GM19372 (cell line): ENCODE data around the gene TSPAN17.
A peak's percentile ranks its signal among the peaks of the same experiment; 100 is the strongest.

Experiments
- ATAC-seq: cut with Tn5 transposase; IDR thresholded peaks from one replicate; pipeline ENCODE4 v1.9.1; 2021; ENCODE audit warnings: mild to moderate bottlenecking, low read depth, moderate library complexity; ENCODE audit not compliant: unreplicated experiment

The TSPAN17 gene

DNA sequence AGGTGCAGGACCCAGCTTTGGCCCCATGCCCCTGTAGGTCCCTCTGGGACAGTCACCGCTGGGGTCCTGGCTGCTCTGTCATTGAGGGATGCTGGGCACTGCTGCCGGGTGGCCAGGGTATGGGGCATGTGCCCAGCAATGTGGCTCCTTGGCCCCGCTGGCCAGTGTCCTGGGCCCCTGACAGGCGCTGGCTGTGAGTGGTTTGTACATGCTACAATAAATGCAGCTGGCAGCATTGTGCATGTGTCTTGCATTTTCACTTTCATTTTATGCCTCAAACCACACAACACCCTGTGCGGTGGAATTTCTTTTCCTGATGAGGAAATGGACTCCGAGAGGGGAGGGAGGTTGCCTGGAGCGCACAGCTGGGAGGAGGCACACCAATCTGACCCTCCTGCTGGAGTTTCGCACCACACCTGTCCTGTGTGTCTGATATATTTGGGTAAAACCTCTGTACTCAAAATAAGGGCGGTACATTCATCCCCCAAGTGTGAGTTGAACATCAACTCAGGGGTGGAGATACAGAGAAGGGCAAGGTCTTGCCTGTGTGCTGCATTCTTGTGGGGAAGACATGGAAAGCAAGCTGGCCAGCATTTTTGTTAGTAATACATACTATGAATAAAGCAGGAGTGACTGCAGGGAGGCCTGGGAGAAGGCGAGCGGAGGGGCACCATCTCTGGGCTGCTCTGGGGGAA is 11.7 kb downstream of the TSPAN17 start:
- ATAC-seq: no peak

DNA sequence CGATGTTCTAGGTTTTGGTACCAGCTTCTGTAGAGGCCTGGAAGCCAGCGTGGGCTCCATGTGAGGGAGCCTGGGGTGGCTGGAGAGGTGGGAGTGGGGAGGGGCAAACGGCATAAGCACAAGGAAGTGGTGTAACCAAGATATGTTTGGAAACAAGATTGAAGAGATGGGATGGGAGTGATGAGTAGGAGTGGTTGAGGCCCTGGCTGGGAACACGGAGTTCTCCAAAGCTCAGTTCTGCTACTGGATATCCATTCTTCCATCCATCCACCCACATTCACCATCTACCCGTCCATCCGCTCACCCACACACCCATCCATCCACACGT is 12.2 kb downstream of the TSPAN17 start:
- ATAC-seq: no peak

DNA sequence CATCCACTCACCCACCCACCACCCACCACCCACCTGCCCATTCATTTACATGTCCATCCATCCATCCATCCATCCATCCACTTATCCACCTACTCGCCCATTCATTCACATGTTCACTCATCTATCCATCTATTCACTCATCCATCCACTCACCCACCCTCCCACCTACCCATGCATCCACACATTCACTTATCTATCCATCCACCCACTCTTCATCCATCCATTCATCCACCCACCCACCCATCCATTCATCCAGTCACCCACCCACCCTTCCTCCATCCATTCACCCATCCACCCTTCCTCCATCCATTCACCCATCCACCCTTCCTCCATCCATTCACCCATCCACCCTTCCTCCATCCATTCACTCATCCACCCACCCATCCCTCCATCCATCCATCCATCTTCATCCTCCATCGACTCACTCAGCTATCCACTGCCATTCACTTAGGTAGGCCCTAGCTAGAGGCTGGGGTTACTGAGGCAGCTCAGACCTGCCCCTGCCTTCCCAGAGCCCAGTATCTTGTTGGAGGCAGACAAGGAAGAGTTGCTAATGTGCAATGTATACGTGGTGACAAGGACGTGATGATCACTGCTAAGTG is 12.7 kb downstream of the TSPAN17 start:
- ATAC-seq: no peak

DNA sequence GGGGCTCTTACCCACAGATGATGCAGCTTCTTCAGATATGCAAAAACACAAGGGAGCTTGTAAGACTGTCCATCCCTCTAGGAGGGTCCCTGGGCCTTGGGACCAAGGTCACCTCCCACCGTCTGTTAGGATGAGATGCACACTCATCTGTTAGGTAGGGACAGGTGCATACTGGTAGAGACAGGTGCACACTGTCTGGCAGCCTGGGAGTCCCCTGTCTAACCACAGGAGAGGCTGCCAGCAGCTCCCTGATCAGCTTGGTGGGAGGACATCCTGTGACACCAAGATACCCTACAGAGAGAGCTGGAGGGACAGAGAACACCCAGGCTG is 13.2 kb downstream of the TSPAN17 start:
- ATAC-seq: peak; percentile 25

DNA sequence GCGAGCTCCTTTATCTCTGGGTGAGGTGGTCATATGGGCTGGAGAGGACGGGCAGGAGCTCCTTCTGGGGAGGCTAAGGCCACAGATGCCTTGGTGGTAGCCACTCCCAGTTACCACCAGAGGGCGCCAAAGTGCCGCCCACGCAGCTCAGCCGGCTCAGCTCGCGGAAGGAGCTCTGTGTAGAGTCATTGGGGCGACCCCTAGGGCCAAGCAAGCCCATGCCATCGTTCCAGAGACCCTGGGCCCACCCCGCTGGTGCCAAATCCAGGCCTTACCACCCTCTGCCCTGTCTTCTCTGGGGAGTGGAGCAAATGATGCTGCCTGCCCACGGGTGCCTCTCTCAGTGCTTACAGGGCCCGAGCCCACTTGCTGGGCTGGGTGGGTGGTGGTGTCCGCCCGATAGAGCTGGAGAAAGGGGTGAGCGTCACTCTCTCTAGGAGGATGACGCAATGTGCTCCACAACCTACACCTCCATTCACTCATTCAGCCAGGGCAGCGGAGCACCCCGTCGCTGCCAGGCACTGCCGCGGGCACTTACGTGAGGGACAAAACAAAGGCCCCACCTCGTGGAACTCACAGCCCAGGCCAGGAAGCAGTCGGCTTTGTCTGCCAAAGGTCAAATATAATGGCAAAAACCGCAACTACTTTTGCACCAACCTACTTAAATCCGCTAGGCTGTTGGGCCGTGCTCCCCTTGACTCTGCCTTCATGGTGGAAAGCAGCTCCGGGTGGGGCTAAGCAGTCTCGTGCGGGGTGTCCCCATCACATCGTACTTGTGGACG is 13.8 kb downstream of the TSPAN17 start:
- peak; percentile 66 for ATAC-seq

DNA sequence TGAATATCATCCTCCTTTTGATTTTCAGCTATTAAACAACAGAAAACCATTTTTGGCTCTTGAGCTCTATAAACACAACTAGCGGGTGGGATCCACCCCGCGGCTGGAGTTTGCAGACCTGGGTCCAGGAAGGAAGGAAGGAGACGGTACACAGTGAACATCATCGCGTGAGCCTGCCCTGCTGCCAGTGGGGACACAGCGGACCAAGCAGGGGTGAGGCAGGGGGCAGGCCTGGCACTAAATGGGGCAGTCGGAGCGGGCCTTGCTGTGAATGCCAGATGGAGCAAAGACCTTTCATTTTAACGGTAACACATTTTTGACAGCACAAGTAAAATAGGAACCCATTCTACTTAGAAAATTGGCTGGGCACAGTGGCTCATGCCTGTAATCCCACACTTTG is 14.4 kb downstream of the TSPAN17 start:
- ATAC-seq: no peak

DNA sequence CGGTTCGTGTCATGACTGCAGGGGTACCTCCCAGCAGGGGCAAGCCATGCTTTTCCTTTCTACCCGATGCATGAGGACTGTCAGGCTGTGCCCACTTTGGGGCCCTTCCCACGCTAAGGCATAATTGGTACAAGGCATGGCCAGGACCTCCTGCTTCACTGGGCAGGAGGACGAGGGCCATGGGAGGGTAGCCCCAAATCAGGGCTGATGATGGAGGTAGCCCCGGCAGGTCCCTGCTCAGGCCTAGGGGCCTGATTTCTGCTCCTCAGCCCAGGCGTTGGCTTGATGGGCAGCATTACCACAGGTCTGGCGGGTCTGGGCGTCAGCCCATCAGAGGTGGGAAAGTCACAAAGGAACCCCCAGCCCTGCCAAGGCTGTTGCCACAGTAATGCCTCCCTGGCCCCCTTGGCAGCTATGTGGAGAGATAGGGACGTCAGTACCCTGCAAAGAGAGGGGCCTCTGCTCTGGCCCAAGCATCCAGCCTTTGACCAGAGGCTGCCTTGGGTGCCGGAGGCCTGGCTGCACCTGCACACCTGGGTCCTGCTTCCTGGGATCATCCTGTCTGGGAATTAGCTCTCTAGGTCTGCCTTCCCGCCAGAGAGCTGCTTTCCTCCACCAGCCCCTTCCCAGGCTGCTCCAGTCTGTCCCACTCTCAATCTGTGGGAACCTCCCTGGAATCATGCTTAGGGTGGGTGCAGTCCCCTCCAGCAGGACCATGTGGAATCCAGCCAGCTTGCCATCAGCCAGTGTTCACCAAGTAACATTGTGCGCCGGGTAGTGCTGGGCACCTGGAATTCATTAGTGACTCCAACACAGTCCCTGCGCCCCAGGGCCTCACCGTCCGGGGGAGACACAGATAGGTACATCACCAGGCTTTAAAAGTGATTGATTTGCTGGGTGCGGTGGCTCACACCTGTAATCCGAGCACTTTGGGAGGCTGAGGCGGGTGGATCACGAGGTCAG is 15.4 kb downstream of the TSPAN17 start:
- no peak for ATAC-seq

DNA sequence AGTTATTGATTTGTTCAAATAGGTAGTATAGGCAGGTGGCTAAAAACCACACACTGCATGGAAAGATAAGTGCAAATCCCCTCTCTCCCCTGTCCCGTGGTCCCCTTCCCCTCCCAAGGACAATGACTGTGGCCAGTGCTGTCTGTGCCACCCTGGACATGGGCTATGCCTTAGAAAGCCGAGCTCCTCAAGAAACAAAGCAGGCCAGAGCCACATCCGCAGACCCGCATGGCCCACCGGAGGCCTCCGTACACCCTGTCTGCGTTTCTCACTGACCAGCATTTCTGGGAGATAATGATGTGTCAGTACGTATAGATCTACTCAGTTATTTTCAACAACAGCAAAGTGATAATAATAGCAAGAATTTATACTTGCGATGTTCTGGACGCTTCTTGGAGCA is 16.3 kb downstream of the TSPAN17 start:
- ATAC-seq: no peak

DNA sequence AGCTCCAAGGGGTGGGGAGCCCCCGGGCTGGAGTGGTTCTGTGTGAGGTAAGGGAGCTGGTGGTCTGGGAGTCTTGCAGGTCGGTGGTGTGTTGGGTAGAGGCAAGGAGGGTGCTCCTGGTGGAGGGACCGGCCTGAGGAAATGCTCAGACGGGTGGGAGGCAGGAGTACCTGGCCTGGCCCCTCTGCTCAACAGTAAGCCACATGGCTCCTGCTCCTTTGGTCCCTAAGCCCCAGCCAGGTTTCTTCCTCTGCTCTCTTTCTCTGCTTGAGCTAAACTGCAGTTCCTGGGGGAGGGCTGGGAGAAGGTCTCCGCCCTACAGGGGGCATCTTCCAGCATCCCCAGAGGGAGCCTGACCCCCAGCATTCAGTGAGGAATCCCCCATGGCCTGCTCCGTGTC is 17.2 kb downstream of the TSPAN17 start:
- no peak for ATAC-seq

DNA sequence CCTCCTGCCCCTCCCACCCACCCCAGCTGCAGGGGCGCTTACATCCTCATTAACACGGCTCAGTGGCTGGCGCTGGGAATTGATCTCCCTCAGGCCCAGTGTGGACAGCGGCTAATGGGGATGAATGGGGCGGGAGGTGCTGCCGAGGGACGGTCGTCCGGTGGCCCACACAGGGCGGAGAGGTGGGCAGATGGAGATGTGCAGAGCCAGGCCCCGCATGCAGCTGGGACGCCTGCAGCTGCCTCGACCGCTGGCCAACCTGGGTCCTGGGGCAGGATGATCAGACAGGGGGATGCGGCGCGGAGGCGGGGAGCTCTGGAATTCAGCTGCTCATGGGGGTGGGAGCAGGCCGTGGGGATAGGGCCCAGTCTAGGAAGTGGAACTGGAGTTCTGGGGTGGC is 17.6 kb downstream of the TSPAN17 start:
- no peak for ATAC-seq

DNA sequence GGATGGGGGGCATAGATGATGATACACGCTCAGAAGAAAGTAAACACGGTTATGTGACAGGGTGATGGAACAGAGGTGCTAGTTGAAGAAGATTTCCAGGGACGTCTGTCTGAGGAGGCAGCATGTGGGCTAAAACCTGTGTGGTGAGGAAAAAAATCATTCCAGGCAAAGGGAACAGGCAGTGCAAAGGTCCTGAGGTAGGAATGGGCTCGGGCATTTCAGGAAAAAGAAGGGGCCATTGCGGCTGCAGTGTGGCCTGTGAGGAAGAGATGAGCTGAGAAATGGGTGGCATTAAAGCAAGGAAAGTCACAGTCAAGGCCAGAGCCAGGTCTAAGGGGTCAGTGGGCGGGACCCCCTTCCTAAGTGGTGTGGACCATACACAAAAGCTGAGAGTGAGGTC is 18.2 kb downstream of the TSPAN17 start:
- no peak for ATAC-seq

DNA sequence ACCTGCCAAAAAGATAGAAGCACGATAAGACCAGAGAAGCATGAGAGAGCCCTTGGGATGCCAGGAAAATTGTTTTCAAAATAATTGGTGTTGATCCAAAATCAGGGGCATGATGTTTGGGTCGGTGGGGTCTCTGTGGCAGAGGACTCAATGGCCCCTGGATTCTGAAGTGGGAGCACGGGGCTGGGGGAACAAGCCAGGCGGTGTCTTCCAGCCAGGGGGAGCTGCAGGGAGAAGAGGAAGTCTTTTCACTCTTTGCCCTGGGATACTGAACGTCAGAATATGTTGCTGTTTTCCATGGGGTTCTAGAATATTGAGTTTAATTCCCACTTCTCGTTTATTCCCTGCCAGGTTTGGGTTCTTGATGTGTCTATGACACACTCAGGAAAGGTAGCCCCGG is 20.4 kb downstream of the TSPAN17 start:
- no peak for ATAC-seq

DNA sequence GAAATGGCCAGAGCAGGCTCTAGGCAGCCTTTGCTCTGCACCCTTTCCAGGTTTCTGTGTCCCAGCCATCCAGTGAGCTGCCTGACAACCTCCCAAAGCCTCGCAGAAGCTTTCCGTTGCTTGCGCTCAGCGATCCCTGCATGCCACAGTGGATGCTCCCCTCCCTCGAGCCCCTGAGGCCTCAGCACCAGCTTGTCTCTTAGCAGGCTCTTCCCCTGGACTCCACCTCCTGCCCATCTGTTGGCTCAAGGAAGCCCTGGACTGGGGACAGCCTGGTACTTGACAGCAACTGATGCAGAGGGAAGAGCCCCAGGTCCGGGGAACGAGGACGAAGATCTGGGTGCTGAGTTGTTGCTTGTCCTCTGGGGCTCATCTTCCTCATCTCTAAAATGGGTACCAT is 23.2 kb downstream of the TSPAN17 start:
- ATAC-seq: no peak

DNA sequence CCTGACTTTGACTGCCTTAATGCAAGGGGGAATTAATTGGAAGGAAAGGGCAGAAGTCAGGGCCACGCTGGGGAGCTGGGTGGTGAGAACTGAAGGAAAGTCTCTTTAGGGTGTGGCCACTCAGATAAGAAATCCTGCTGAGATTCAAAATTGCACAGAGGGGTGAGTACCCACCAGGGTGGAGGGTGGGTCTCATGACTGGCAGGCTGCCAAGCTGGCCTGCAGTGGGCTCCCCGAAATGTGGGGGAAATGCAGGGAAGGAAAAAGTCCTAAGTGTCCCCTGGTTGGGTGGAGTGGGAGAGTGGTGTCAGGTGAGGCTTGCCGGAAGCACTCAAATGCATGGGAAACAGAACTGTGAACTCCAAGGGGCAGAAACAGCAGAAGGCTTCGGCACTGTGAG is 24.1 kb downstream of the TSPAN17 start:
- no peak for ATAC-seq

DNA sequence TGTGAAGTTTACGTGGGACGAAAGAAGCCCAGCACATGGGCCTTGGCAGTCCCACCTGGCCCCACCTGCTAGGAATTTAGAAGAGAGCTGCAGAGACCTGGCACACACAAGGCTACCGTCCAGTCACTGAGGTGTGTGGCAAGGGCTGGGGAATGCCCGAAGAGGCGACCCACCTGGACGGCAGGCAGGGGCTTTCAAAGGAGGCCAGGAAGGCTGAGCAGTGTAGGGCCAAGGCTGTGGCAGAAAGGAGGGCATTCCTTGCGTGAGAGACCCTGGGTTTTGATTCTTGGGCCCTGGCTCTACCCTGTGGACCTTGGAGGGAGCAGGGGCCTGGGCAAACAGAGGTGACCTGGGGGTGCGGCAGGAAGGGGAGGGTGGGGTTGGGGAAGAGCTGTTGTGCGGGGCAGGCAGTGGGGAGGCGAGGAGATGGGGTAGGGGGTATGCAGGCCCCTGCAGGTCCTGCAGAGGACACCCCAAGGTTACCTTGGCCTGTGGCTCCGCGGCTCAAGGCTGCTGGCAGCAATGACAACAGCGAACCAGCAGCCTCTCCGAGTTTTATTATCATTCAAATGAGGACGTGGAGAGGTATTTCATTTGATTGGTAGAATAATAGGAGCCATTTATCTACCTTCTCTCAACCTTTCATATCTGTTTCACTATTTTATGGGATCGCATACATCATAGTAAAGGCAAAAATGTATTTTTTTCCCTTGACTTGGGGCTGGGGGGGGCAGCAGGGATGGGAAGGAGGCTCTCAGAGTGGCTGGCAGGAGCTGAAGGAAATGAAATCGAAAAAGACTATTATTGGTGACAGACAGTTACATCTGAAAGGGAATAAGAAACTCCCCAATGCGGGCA is 24.8 kb downstream of the TSPAN17 start:
- no peak for ATAC-seq

DNA sequence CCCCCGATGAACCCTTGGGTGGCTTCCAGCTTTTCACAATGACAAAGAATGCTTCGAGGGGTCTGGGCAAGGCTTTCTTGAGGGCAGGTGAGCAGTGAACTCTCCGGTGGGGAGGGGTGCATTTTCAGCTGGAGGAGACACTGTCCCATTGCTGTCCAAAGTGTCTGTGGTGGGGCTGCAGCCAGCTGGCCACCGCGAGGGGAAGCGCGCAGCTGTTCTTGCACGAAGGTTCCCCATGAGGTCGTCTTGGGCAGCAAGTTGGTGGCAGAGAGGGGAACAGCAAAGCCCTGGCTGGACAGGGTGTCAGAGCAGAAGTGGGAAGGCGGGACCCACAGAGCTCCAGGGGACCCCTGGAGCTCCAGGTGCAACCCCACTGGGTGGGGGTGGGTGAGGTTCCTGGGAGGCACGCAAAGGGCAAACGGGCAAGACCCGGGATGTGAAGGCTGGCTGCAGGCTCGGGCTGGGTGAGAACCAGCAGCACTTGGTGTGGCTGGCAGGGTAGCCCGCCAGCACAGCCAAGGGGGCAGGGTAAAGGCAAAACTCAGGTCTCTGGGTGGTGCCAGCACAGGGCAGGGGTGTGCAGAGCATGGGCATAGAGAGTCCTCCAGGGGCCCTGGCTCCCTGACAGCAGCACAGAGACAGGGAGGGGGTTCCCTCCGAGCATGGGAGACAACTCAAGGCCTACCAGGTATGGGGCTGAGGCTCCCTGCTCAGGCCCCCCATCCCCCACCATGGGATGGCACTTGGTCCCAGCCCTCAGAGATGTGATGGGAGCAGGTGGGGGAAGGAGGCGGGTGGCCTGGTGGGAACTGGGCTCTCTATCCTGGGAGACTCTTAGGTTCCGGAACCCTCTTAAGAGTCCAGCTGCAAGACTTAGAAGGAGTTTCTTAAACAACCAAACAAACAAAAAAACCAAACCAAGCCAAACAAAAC is 26.6 kb downstream of the TSPAN17 start:
- no peak for ATAC-seq

DNA sequence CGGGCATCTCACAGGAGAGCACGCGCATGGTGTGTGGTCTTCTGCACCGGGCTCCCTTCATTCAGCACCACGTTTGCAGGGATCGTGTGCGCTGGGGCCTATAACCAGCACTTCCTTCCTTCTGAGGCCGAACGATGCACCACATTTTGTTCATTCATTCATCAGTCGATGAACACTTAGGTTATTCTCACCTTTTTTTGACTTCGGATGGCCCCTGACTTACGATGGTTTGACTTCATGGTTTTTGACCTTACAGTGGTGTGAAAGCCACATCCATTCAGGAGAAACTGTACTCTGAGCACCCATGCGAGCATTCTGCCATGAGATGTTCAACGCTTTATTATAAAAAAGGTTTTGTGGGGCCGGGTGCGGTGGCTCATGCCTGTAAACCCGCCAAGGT is 27.5 kb downstream of the TSPAN17 start:
- ATAC-seq: no peak

DNA sequence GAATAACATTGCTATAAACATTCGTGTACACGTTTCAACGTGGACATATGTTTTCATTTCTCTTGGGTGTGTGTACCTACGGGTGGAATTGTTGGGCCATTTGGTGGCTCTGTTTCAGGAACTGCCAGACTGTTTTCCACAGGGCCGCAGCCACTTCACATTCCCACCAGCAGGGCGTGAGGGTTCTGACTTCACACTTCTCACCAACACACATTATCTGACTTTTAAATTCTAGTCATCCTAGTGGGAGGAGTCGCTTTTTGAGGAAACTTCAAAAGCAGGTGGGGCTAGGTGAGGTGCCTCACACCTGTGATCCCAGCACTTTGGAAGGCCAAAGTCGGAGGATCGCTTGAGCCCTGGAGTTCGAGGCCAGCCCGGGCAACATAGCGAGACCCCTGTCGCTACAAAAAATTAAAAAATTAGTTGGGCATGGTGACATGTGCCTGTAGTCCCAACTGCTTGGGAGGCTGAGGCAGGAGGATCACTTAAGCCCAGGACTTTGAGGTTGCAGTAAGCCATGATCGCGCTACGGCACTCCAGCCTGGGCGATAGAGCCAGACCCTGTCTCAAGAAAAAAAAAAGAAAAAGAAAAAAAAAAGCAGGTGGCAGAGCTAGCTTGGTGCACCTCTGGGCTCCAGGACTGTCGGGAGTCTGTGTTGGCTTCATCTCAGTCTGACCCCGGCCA is 28.5 kb downstream of the TSPAN17 start:
- ATAC-seq: no peak
